ENCODE data around the gene DFFB. TPM values are rescaled to one million over a fixed set of nuclear protein-coding genes. Genes with fewer than 3 reads are reported as not detected.

DFFB gene
- total and polyA plus RNA-seq, 2 experiments from 2014 or later: 5.5 to 6.2 TPM

- WGBS (ENCODE audit: low lambda C conversion rate, missing lambda C conversion rate): 74% methylated on average over 3 of the region's 5 CpGs
- Histone ChIP-seq H3K36me3 (replicated peaks; ENCODE audit: insufficient read depth, low read depth) (no peaks in the 10 kb centered on the region), H3K9me3 (ENCODE audit: low read depth) (no peaks in the 10 kb centered on the region), H3K79me2 (no peaks in the 10 kb centered on the region), H4K20me1 (ENCODE audit: insufficient read depth, poor library complexity, severe bottlenecking) (no peaks in the 10 kb centered on the region), H2AFZ (no peak overlapping the region), H3K4me1 (ENCODE audit: insufficient read depth) (no peaks in the 10 kb centered on the region), H3K4me2 (no peak overlapping the region), H3K27me3 (no peaks in the 10 kb centered on the region), H3K27ac (no peak overlapping the region), H3K4me3 (no peak overlapping the region), H3K9me2 (replicated peaks; ENCODE audit: insufficient read depth) (no peaks in the 10 kb centered on the region)
- DNase-seq (ENCODE audit: low spot score): no peak
- TF ChIP-seq EZH2phosphoT487 (IDR thresholded peaks at IDR 0.05; ENCODE audit: low read depth, severe bottlenecking, unreplicated experiment): no peak
- no peak for TF ChIP-seq EZH2 (IDR thresholded peaks at IDR 0.05; ENCODE audit: borderline replicate concordance)
Observed at GRCh38 chr1:3919706-3920105, 62.4 kb downstream of the DFFB start.

- Histone ChIP-seq H3K4me3 (no peak overlapping the region), H2AFZ (no peak overlapping the region), H3K79me2 (no peaks in the 10 kb centered on the region), H3K27me3 (no peaks in the 10 kb centered on the region), H3K27ac (no peak overlapping the region), H4K20me1 (ENCODE audit: insufficient read depth, poor library complexity, severe bottlenecking) (no peaks in the 10 kb centered on the region), H3K4me2 (no peak overlapping the region), H3K36me3 (replicated peaks; ENCODE audit: insufficient read depth, low read depth) (no peaks in the 10 kb centered on the region), H3K9me2 (replicated peaks; ENCODE audit: insufficient read depth) (no peaks in the 10 kb centered on the region), H3K9me3 (ENCODE audit: low read depth) (no peaks in the 10 kb centered on the region), H3K4me1 (ENCODE audit: insufficient read depth) (no peaks in the 10 kb centered on the region)
- DNase-seq (ENCODE audit: low spot score): no peak
- WGBS (ENCODE audit: low lambda C conversion rate, missing lambda C conversion rate): 69% methylated on average over 8 of the region's 8 CpGs
- TF ChIP-seq EZH2phosphoT487 (IDR thresholded peaks at IDR 0.05; ENCODE audit: low read depth, severe bottlenecking, unreplicated experiment) (no peak), CTCF (IDR thresholded peaks at IDR 0.05; ENCODE audit: poor library complexity) (no peak), EZH2 (IDR thresholded peaks at IDR 0.05; ENCODE audit: borderline replicate concordance) (no peak)
Observed at GRCh38 chr1:3921765-3922164, 64.5 kb downstream of the DFFB start.

- no peaks in the 10 kb centered on the region for H3K9me2 ChIP-seq (replicated peaks; ENCODE audit: insufficient read depth)
- WGBS (ENCODE audit: low lambda C conversion rate, missing lambda C conversion rate): 92% methylated on average over 6 of the region's 6 CpGs
- TF ChIP-seq EZH2phosphoT487 (IDR thresholded peaks at IDR 0.05; ENCODE audit: low read depth, severe bottlenecking, unreplicated experiment) (no peak), CTCF (IDR thresholded peaks at IDR 0.05; ENCODE audit: poor library complexity) (no peak), EZH2 (IDR thresholded peaks at IDR 0.05; ENCODE audit: borderline replicate concordance) (no peak)
- H3K36me3 ChIP-seq (replicated peaks; ENCODE audit: insufficient read depth, low read depth): no peaks in the 10 kb centered on the region
- no peaks in the 10 kb centered on the region for H4K20me1 ChIP-seq (ENCODE audit: insufficient read depth, poor library complexity, severe bottlenecking)
- no peak overlapping the region for H3K4me3 ChIP-seq
- no peak overlapping the region for H3K27ac ChIP-seq
- DNase-seq (ENCODE audit: low spot score): no peak
- H3K4me1 ChIP-seq (ENCODE audit: insufficient read depth): no peaks in the 10 kb centered on the region
- no peaks in the 10 kb centered on the region for H3K79me2 ChIP-seq
- no peaks in the 10 kb centered on the region for H3K27me3 ChIP-seq
- H2AFZ ChIP-seq: no peak overlapping the region
- H3K9me3 ChIP-seq (ENCODE audit: low read depth): no peaks in the 10 kb centered on the region
- no peak overlapping the region for H3K4me2 ChIP-seq
Observed at GRCh38 chr1:3922201-3922725, 65.0 kb downstream of the DFFB start.

- Histone ChIP-seq H3K36me3 (replicated peaks; ENCODE audit: insufficient read depth, low read depth) (no peaks in the 10 kb centered on the region), H3K4me2 (no peak overlapping the region), H3K9me3 (ENCODE audit: low read depth) (no peaks in the 10 kb centered on the region), H3K9me2 (replicated peaks; ENCODE audit: insufficient read depth) (no peaks in the 10 kb centered on the region), H2AFZ (no peak overlapping the region), H3K4me3 (no peak overlapping the region), H3K27ac (no peak overlapping the region), H3K27me3 (no peaks in the 10 kb centered on the region), H4K20me1 (ENCODE audit: insufficient read depth, poor library complexity, severe bottlenecking) (no peaks in the 10 kb centered on the region), H3K79me2 (no peaks in the 10 kb centered on the region), H3K4me1 (ENCODE audit: insufficient read depth) (no peaks in the 10 kb centered on the region)
- 84% methylated on average over 6 of the region's 6 CpGs for WGBS (ENCODE audit: low lambda C conversion rate, missing lambda C conversion rate)
- no peak for DNase-seq (ENCODE audit: low spot score)
- TF ChIP-seq EZH2 (IDR thresholded peaks at IDR 0.05; ENCODE audit: borderline replicate concordance) (no peak), EZH2phosphoT487 (IDR thresholded peaks at IDR 0.05; ENCODE audit: low read depth, severe bottlenecking, unreplicated experiment) (no peak), CTCF (IDR thresholded peaks at IDR 0.05; ENCODE audit: poor library complexity) (no peak)
Observed at GRCh38 chr1:3922851-3923250, 65.6 kb downstream of the DFFB start.

All from hepatocyte (in vitro differentiated cells).